PC-3 (cell line): ENCODE results near the gene SLC2A14.
"Not testable (repeated sequence)": the region's sequence is repeated elsewhere in the genome, so short reads cannot be mapped to it uniquely, and the experiment has no call there.

Source experiments
- CTCF ChIP-seq: fragments of 300-600 bp; sonication (generic); conservative IDR thresholded peaks from 2 replicates; pipeline ENCODE4 v1.5.1; 2017; ENCODE audit warnings: antibody characterized with exemption, low read depth, mild to moderate bottlenecking, low read length
- EZH2 ChIP-seq: fragments of 300-600 bp; sonication (generic); IDR thresholded peaks from one replicate; pipeline ENCODE4 v1.6.1; 2017; ENCODE audit warnings: antibody characterized with exemption, mild to moderate bottlenecking, low read length; ENCODE audit not compliant: unreplicated experiment
- EZH2phosphoT487 ChIP-seq: fragments of 300-600 bp; sonication (generic); IDR thresholded peaks from 2 replicates; pipeline ENCODE4 v1.6.1; 2018; ENCODE audit warnings: mild to moderate bottlenecking, antibody characterized with exemption, low read length, borderline replicate concordance

GRCh38 chr12:7881736-7882120, 9.0 kb upstream of the SLC2A14 start:
- not testable (repeated sequence) for TF ChIP-seq CTCF, EZH2, EZH2phosphoT487
